Activated naive CD4-positive, alpha-beta T cell treated with anti-CD3 and anti-CD28 coated beads, Interleukin-2, amount 50 U/mL, for 16 hours (primary cell): ENCODE data around the gene PDHB.
A peak's percentile ranks its signal among the peaks of the same experiment; 100 is the strongest.
"Not testable (repeated sequence)": the region's sequence is repeated elsewhere in the genome, so short reads cannot be mapped to it uniquely, and the experiment has no call there.

ENCODE experiments used
- DNase-seq: peaks from one replicate; pipeline ENCODE4 v3.0.0-alpha.2; 2020

The PDHB gene

DNA sequence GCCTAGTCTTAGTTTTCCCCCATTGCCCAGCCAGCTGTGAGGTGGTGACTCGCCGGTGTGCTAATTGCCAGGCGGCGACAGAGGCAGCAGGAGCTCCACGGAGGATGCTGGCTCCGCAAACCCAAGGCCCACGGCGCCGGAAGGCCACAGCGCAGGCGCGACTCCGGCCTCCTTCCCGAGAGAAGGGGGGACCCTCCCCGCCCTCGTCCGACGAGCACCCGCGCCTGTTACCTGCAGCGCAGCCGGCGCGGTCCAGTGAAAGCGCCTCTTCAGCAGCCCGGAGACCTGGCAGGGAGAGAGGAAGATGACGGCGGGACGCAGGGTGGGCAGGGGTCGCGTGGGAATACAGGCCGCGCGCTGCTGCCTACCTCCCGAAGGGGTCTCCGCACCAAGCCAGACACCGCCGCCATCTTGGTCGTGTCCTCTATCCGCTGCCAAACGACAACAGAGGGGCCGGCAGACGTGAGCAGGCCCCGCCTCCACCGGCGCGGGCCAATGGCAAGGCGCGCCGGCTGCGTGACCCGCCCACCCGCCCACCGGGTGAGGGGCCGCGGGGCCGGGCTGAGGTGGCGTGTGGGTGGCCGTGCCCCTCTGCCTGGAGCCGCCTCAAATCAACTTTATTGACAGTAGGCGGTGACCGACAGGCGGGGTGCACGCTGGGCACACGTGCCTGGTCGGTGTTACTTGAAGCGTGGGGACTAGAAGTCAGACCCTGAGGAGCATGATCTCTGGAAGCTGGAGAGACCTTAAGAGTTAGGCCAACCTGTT, at the start of gene PDHB:
Gene PDHB (minus strand): TSS at position 433 of the 768 bp plus-strand sequence. CDS start 23 bp downstream, at position 410.
- DNase-seq = peak; percentile 92

DNA sequence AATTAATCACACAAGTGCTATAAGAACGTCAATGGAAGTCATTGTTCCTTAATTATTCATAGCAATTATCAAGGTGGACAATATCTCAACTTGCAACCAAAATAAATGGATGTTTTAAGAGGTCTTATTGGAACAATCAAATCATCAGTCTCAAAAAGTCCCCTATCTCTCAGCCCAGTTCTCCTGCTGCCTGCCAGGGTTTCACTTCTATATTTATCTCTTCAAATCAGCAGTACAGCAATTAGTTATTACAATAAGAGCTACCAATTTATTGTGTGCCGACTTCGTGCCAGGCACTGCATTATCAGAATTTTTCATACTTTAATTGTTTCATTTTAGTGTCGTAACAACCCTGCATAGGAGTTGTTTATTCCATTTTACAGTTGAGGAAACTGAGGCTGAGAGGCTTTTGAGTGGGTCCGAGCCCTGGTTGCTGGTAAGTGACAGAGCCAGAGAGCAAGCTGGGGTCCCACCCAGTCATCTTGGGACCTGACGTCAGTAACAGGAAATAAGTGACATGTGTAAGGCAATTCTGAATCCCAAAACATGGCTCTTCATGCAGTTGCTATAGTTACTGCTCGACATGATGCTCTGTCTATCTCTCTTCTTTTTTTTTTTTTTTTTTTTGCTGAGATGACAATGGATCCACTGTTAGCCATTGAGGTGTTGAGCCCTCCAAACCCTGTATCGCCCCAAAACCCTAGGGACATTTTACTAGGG, 49.4 kb upstream of the PDHB start:
- DNase-seq = no peak

DNA sequence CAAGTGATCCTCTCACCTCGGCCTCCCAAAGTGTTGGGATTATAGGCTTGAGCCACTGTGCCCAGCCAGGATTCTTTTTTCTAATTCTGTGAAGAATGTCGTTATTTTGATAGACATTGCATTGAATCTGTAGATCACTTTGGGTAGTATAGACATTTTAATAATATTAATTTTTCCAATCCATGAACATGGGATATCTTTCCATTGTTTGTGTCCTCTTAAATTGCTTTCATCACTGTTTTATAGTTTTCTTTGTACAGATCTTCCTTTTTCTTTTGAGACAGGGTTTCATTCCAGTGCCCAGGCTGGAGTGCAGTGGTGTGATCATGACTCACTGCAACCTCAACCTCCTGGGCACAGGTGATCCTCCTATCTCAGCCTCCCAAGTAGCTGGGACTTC, 46.7 kb upstream of the PDHB start:
- DNase-seq = no peak

DNA sequence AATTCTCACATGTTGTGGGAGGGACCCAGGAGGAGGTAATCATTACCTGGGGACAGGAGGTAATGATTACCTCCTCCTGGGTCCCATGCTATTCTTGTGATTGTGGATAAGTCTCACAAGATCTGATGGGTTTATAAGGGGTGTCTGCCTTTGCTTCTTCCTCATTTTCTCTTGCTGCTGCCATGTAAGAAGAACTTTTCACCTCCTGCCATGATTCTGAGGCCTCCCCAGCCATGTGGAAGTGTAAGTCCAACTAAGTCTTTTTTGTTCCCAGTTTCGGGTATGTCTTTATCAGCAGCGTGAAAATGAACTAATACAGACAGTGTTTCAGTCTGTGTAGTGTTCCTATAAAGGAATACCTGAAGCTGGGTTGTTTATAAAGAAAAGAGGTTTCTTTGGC, 45.1 kb upstream of the PDHB start:
- DNase-seq = no peak

DNA sequence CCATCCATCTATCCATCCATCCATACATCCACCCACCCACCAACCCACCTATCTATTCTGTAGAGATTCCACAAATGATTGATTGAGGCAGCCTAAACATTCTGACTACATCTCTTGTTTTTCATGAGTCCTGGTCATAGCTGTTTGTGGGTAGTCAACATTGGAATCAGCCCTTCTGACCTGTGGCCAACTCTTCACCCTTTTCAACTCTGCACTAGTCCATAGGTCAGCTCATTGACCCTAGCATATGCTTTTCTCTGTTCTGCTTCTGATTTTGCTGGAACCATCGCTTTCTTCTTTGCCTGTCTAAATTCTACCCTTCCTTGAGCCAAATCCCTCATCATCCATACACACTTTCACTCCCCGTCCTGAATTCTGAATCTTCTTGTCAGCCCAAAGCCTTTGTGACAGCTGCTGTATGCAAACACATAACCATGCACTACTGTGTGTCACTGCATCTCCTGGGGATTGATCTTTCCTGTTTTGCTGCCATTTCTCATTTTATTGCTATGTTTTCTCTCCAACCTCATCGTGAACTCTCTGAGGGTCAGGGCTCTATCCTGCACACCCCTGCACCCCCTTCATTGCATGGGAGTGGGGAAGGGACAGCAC, 41.4 kb upstream of the PDHB start:
- DNase-seq = no peak

DNA sequence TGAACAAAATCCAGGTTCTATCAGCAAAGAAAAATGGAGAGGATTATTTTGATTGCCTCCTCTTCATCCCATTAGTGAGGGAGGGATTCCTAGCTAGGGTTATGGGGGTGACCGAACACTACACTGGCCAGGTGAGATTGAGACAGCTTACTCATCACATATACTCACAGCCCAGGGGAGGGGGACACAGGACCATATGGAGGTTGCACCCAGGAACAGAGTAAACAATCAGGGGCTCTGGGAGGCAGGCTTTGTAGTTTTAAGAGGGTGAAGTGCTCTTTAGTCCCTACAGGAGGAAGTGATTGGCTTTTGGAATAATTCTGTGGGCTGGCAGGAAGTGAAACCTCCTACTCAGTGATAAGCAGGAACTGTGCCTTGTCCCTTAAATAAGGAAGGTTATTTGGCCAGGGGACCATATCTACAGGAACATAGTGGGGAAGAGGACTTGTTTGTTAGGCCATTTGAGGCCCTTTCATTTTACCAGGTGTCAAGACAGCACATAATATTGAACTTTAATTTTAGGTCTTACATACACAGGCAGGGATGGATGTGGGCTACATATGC, 40.8 kb upstream of the PDHB start:
- DNase-seq = no peak

DNA sequence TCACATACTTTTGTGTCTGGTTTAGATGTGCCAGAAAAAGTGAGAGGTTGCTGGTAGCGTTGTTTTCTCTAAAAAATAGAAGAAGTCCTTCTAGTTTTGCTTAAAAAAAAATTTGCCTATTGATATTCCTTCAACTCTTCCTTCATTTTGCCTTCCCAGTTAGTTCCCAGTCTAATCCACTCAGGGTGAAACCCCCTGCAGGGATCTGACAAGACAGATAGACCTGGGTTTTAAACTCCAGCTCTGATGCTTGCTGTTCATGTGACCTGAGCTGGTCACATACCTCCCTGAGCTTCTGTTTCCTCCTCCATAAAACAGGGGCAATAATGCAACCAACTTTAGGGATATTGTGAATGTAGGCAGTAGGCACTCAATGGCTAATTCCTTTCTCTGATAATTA, 39.6 kb upstream of the PDHB start:
- DNase-seq = no peak

DNA sequence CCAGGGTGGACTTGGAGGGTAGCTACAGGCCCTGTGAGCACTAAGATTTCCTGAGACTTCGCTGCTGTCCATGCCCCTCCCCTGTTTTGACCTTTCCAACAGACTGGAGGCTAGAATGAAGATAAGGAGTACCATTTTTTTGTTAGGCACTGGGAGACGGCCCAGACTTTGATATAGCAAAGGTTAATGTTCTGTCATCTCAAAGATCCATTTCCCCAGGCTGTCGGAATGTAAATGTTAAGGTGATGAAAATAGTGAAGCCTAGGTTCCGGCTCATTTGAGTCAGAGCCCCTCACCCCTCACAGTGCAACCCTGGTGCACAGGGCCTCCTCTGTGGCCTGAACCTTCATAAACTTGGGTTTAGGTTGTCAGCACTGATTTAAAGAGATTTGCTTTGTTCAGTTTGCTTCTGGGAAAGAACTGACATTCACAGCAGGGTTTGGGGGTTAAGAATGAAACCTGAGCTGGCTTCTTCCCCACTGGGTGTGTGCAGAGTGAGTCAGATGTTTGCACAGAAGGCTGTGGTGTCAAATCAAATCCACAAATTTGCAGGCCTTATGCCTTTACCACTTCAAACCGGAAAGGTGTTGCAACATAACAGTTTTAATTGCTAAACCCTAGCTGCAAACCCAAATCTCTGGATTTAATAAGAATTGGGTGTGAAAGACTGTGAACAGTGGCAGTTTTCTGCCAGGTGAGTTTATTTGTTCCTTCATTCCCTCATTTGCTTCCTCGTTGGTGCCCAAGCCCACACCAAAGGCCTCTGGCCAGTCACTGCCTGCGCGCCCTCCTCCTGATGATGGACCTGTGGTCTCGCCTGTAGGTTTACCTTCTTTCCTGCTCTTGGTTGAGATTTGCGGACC, 37.6 kb upstream of the PDHB start:
- no peak for DNase-seq

DNA sequence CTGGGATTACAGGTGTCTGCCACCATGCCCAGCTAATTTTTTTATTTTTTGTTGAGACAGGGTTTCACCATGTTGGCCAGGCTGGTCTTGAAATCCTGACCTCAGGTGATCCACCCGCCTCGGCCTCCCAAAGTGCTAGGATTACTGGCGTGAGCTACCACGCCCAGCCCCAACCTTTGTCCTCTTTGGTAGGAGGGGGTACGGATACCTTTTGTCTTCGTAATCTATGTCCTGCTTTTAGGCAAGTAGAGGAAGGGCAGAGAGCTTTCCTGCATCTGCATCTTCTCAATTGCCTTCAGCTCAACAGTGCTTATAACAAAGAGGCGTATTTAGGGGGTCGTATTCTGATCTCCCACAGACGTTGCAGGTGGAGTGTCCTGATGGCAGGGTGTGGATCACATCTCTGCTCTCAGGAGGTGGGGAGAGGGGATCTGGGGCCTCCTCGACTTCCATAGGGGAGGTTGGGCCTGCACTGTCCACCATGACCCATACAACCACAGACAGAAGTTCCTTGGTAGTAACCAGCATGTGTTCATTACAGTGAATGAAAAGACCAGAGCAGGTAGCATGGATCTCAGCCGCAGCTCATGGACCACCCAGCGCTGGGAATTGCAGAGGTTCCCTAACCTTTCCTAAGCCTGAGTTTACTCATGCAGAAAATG, 36.9 kb upstream of the PDHB start:
- no peak for DNase-seq

DNA sequence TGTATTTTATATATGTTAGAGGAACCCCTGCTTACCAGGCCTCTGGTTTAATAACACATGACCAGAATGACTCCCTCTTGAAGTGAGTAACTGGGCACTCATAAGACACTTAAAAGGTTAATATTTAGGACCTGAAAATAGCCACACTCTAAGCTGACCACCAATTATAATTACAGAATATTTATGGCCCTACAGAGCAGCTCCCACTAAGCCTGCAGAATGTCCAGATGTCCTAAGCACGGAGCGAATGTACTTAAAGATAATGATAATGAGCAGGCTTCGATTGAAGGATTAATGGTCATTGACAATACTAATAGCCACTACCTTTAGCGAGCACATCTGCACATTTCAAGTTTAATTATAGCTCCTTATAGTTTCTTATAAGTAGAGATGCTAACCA, 35.5 kb upstream of the PDHB start:
- no peak for DNase-seq

DNA sequence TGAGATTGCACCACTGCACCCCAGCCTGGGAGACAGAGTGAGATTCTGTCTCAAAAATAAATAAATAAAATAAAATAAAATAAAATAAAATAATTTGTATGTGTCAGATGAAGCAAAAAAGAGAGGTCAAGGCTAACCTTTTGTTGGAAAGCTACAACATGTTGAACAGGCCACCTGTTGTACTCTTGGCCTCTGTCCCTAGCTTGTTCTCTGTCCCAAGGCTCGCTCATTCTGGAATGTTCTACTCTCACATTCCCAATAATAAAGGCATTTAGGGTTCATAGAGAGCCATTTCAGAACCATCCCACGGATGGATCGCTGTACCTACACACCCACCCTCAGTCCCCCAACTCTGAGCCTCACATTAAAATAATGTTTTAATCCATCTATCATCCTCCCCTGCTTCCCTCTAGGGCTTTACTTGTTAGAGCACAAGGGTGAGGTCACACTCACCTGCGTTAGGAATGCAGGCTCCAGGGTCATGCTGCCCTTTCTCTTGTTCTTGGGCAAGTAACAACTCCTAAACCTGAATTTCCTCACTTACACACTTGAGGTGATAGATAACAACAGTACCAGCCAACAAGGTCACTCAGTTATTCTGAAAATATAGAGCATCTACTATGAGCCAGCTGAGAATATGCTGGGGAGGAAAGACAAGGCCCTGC, 33.4 kb upstream of the PDHB start:
- DNase-seq = no peak

DNA sequence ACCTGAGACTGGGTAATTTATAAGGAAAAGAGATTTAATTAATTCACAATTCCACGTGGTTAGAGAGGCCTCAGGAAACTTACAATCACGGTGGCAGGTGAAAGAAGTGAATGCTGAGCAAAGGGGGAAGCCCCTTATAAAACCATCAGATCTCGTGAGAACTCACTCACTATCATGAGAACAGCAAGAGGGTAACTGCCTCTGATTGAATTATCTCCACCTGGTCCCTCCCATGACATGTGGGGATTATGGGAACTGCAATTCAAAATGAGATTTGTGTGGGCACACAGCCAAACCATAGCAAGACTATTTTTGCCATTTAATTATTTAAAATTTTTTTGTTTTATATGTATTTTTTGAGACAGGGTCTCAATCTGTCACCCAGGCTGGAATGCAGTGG, 31.2 kb upstream of the PDHB start:
- no peak for DNase-seq

DNA sequence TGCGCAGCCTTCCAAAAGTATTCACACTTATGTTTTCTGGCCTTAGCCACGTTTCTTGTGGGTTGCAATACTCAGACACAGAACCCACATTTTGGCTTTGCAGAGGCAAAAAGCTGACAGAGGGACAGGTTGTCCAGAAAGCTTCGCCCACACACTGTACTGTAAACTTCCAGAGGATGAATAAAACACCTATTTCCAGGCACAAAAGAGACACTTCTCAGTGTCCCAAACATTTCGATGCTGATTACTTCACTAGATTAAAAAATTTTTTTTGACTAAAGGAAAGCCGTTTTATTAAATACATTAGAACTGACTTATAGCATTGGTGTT, 30.3 kb upstream of the PDHB start:
- no peak for DNase-seq

DNA sequence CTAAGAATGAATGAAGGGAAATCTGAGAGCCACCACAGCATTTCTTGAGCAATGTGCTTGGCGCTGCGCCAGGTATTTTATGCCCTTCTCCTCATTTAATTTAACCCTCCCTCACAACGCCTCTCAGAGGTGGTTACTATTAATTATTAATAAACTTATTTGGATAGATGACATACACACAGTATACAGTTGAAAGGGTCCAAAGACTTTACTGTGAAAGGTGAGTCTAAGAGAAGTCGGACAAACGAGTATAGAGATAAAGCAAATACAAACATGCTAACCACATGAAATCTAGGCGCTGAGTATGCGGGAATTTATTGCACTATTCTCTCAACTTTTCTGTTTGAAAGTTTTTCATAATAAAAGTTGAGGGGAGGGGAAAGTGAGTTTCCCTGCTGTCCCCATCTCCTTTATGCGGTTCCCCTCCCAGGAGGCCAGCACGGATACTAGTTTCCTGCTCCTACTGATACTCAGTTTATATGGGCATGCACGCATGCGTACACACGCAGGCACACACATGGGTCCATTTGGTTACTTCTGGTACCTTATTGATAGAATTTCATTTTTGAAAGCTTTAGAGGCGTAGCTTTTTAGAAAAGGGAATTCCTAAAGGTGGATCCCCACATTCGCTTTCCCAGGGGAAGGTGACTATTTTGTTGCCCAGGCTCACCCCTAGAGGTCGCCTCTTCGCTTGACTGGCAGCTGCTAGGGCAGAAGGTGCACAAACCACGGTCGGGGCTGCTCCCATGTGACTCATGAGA, 29.7 kb upstream of the PDHB start:
- peak; percentile 75 for DNase-seq

DNA sequence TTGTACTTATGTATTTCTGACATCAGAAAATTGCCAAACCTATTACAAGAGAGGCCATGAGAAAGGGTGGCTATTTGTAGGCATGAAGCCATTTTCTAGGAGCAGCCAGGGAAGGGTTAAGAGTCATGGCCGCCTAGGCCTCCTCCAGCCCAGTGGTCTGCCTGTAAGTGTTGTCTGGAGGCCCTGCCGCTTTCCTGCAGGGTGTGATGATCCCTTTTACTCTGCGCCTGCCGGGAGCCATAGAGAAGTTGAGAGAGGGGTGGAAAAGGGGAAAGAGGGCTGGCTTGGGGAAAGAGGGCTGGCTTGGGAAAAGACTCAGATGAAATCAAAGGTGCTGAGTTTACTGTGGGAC, 29.2 kb upstream of the PDHB start:
- no peak for DNase-seq

DNA sequence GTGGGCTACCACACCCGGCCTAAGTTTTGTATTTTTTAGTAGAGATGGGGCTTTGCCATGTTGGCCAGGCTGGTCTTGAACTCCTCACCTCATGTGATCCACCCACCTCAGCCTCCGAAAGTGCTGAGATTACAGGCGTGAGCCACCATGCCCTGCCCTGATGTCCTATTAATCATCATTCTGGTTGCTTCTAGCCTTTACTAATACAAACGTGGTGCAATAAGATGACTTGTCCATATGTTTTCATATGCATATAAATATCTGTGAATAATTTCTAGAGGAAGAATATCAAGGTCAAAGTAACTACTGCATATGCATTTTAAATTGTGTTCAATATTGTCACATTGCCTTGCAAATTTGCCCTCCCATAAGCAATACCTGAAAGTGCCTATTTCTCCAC, 25.5 kb upstream of the PDHB start:
- no peak for DNase-seq

DNA sequence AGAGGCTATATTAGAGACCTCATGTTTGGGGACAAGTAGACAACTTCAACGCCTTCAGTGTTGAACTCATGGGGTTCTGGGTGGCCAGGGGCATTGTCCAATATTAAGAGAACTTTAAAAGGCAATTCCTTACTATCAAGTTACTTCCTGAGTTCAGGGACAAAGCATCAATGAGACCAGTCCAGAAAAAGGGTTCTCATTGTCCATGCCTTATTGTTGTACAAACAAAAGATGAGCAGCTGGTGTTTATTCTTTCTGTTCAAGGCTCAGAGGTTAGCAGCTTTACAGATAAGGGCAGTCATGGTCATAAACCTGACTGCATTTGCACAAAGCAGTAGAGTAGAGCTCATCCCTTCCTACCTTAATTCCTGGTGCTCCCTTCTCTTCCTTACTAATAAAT, 18.5 kb upstream of the PDHB start:
- DNase-seq = no peak

DNA sequence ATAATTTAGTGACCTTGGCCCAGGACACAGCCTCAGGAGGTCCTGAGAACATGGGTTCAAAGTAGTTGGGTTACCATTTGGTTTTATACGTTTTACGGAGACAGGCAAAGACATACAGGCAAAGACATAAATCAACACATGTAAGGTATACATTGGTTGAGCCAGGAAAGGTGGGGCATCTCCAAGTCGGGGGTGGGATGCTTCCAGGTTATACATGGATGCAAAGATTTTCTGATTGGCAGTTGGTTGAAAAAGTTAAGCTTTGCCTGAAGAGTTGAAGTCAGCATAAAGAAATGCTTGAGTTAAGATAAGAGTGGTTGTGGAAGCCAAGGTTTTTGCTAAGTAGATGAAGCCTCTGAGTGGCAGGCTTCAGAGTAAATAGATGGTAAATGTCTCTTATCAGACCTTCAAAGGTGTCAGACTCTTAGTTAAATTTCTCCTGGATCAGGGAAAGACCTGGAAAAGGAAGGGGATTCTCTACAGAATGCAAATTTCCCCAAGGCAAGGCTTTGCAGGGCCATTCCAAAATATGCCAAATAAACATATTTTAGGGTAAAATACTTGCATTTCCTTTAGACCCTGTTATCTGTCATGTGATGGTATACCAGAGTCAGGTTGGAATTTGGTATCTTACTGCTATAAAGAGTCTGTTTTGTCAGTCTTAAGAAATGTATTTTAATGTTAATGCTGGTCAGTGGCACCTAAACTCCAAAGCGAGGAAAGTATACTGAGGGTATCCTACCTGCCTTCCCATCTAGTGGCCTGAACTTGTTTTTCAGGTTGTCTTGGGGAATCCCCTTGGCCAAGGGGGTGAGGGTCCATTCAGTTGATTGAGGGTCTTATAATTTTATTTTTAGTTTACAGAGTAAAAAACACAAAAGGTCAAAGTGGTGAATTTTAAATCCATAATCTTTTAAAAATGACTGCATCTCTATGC, 8.2 kb upstream of the PDHB start:
- DNase-seq = no peak

DNA sequence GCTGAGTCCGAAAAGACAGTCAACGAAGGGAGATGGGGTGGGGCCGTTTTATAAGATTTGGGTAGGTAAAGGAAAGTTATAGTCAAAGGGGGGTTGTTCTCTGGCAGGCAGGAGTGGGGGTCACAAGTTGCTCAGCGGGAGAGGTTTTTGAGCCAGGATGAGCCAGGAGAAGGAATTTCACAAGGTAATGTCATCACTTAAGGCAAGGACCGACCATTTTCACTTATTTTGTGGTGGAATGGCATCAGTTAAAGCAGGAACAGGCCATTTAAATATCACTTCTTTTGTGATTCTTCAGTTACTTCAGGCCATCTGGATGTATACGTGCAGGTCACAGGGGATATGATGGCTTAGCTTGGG, 7.3 kb upstream of the PDHB start:
- DNase-seq = not testable (repeated sequence)

DNA sequence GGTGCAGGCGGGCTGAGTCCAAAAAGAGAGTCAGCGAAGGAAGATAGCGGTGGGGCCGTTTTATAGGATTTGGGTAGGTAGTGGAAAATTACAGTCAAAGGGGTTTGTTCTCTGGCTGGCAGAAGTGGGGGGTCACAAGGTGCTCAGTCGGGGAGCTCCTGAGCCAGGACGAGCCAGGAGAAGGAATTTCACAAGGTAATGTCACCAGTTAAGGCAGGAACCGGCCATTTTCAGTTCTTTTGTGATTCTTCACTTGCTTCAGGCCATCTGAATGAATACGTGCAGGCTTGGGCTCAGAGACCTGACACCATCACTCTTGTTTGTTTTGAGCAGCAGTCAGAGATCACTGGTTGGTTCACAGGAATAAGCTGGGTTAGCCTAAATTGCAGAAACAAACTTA, 3.6 kb upstream of the PDHB start:
- not testable (repeated sequence) for DNase-seq
